Calu3 (cell line): Measurements from ENCODE around the gene PGF. TPM values are rescaled to one million over a fixed set of nuclear protein-coding genes. Genes with fewer than 3 reads are reported as not detected.
"Not testable (repeated sequence)": the region's sequence is repeated elsewhere in the genome, so short reads cannot be mapped to it uniquely, and the experiment has no call there.

ENCODE experiments used
- BruUV-seq: library from RNA; stranded (reverse); fragments of 400-500 nt; replicated peaks from 2 replicates; lab custom pipeline; 2021; lab: Mats Ljungman, UMichigan
- CTCF ChIA-PET: fragments of 300-600 bp; sonication (Branson Sonifier 250); formaldehyde crosslinking; loops from one replicate; lab custom pipeline; 2022; ENCODE audit warnings: antibody characterized with exemption; lab: Charles Lee
- DNase-seq: peaks from one replicate; pipeline ENCODE4 v3.0.0; 2022
- H3K27ac Mint-ChIP-seq: one replicate; pipeline ENCODE4 v1.8.0; 2022; ENCODE audit warnings: mixed read lengths; ENCODE audit not compliant: unreplicated experiment
- H3K27me3 Mint-ChIP-seq: one replicate; pipeline ENCODE4 v1.8.0; 2022; ENCODE audit warnings: mixed read lengths; ENCODE audit not compliant: unreplicated experiment
- H3K36me3 Mint-ChIP-seq: one replicate; pipeline ENCODE4 v1.8.0; 2022; ENCODE audit warnings: mild to moderate bottlenecking, moderate library complexity, mixed read lengths; ENCODE audit not compliant: insufficient read depth, unreplicated experiment
- H3K4me1 Mint-ChIP-seq: one replicate; pipeline ENCODE4 v1.8.0; 2022; ENCODE audit warnings: mild to moderate bottlenecking, low read depth, mixed read lengths; ENCODE audit not compliant: unreplicated experiment
- H3K4me3 Mint-ChIP-seq: one replicate; pipeline ENCODE4 v1.8.0; 2022; ENCODE audit warnings: mild to moderate bottlenecking, low read depth, moderate library complexity, mixed read lengths; ENCODE audit not compliant: unreplicated experiment
- H3K9me3 Mint-ChIP-seq: one replicate; pipeline ENCODE4 v1.8.0; 2022; ENCODE audit warnings: low read depth, mixed read lengths; ENCODE audit not compliant: unreplicated experiment
- CTCF ChIP-seq: fragments of 200-600 bp; IDR thresholded peaks from one replicate; pipeline ENCODE4 v1.8.0; 2022; ENCODE audit warnings: antibody characterized with exemption; ENCODE audit not compliant: unreplicated experiment
- intact Hi-C: fragments of 100-400 bp; cut with micrococcal nuclease; formaldehyde crosslinking; loops from one replicate; pipeline ENCODE4 v1.10.0; 2022; ENCODE audit not compliant: unreplicated experiment
- total RNA-seq: library from RNA; stranded (reverse); gene quantifications from 2 replicates; pipeline ENCODE4 v1.2.3, GENCODE V29; 2022

Gene PGF
- total RNA-seq, 1 experiment from 2014 or later, result 2.1 TPM

GRCh38 chr14:75001899-75002298 lies 46.5 kb upstream of the PGF start:
- Mint-ChIP-seq H3K36me3 (peaks cover 30% of the 10 kb centered on the region), H3K27ac (peak overlapping the region; percentile 77), H3K27me3 (no peaks in the 10 kb centered on the region), H3K4me3 (peak overlapping the region; percentile 85), H3K9me3 (no peaks in the 10 kb centered on the region), H3K4me1 (peaks cover 28% of the 10 kb centered on the region)
- CTCF ChIA-PET, result interaction anchor here (2.0 kb wide), 1 partner anchor 56 kb away, joined by 12 read pairs; no protein-coding TSS in a partner anchor
- intact Hi-C loops, result loop anchor here (1.0 to 5.0 kb wide), 2 partner anchors 60 to 88 kb away; no protein-coding TSS in a partner anchor
- no peak for TF ChIP-seq CTCF
- no peak for DNase-seq
- no TSS peak for BruUV-seq

DNA sequence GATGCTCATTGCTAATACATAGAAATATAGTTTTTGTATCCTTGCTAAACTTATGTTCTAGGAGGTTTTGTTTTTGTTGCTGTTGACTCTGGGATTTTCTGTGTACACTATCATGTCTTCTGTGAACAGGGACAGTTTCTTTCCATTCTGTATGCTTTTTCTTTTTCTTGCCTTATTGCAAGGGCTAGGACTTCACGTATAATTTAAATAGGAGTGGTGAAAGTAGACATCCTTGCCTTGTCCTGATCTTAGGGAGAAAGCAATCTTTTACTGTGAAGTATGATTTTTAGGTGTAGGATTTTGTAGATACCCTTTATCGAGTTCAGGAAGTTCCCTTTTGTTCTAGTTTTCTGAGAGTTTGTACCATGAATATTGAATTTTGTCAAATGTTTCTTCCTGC lies 45.9 kb upstream of the PGF start:
- intact Hi-C loops, result loop anchor here (5.0 kb wide), 1 partner anchor 59 kb away; no protein-coding TSS in a partner anchor
- no TSS peak for BruUV-seq

GRCh38 chr14:74995781-74996180 lies 40.4 kb upstream of the PGF start:
- H3K4me1 Mint-ChIP-seq, intact Hi-C loops, BruUV-seq: not testable (repeated sequence)

More for the DNA sequence above, 45.9 kb upstream of the PGF start:
- peaks cover 28% of the 10 kb centered on the region for H3K4me1 Mint-ChIP-seq
- no peak for TF ChIP-seq CTCF
- H3K4me3 Mint-ChIP-seq, result no peak overlapping the region
- H3K9me3 Mint-ChIP-seq, result no peaks in the 10 kb centered on the region
- no peak for DNase-seq
- CTCF ChIA-PET, result no interaction called here
- H3K36me3 Mint-ChIP-seq, result peaks cover 30% of the 10 kb centered on the region
- H3K27me3 Mint-ChIP-seq, result no peaks in the 10 kb centered on the region
- no peak overlapping the region for H3K27ac Mint-ChIP-seq

GRCh38 chr14:74994182-74994581 lies 38.8 kb upstream of the PGF start:
- H3K36me3 Mint-ChIP-seq, H3K4me3 Mint-ChIP-seq, H3K4me1 Mint-ChIP-seq, H3K9me3 Mint-ChIP-seq, H3K27ac Mint-ChIP-seq, BruUV-seq, intact Hi-C loops, CTCF ChIA-PET, H3K27me3 Mint-ChIP-seq, DNase-seq: not testable (repeated sequence)

More at GRCh38 chr14:74995781-74996180, 40.4 kb upstream of the PGF start:
- DNase-seq, H3K9me3 Mint-ChIP-seq, H3K4me3 Mint-ChIP-seq, H3K27me3 Mint-ChIP-seq, CTCF ChIA-PET, H3K27ac Mint-ChIP-seq, H3K36me3 Mint-ChIP-seq: not testable (repeated sequence)

DNA sequence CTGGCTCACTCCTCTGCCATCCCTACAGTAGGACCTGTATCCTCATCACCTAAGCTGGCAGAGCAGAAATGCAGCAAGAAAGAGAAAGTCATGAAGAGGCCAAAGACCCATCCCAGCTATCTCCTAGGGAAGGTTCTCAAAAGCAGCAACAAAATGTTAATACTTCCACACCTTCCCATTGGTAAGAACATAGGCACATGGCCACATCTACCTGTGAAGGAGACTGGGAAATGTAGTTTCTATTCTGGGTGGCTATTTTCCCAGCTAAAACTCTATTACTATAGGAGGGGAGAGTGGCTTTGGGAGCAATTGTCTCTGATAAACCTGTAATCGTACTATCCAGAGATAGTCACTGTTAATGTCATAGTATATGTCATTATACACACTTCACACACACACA lies 33.6 kb upstream of the PGF start:
- no peak for DNase-seq
- Mint-ChIP-seq H3K27me3 (no peaks in the 10 kb centered on the region), H3K9me3 (no peaks in the 10 kb centered on the region), H3K27ac (no peak overlapping the region), H3K4me1 (peaks cover 11% of the 10 kb centered on the region), H3K36me3 (peaks cover 10% of the 10 kb centered on the region), H3K4me3 (no peak overlapping the region)
- BruUV-seq, result no TSS peak
- intact Hi-C loops, result no loop called here
- CTCF ChIA-PET, result interaction anchor here (0.9 kb wide), 1 partner anchor 11 kb away, joined by 3 read pairs; no protein-coding TSS in a partner anchor
- no peak for TF ChIP-seq CTCF
